HepG2 (cell line): Measurements from ENCODE around the gene RNPEPL1. TPM values are rescaled to one million over a fixed set of nuclear protein-coding genes. Genes with fewer than 3 reads are reported as not detected.
A peak's percentile ranks its signal among the peaks of the same experiment; 100 is the strongest.

ENCODE experiments used
- GATAD1 ChIP-seq: IDR thresholded peaks from 2 replicates; pipeline ENCODE4 v1.6.1; 2016; ENCODE audit warnings: missing genetic modification reagents, missing compliant biosample characterization
- KIAA2018 ChIP-seq: sonication (generic); formaldehyde crosslinking; IDR thresholded peaks from 2 replicates; pipeline ENCODE4 v1.5.0; 2020; ENCODE audit warnings: mild to moderate bottlenecking, missing genetic modification reagents, borderline replicate concordance
- MBD4 ChIP-seq: IDR thresholded peaks from 2 replicates; pipeline ENCODE4 v1.6.1; 2012; ENCODE audit warnings: low read length, inconsistent platforms, borderline replicate concordance
- MTA3 ChIP-seq: sonication (generic); formaldehyde crosslinking; IDR thresholded peaks from 2 replicates; pipeline ENCODE4 v1.4.0; 2020; ENCODE audit warnings: missing genetic modification reagents
- MXD1 ChIP-seq: sonication (generic); formaldehyde crosslinking; IDR thresholded peaks from 2 replicates; pipeline ENCODE4 v1.4.0; 2020; ENCODE audit warnings: mild to moderate bottlenecking, missing genetic modification reagents
- MZF1 ChIP-seq: sonication (generic); formaldehyde crosslinking; IDR thresholded peaks from 2 replicates; pipeline ENCODE4 v1.8.1; 2023; ENCODE audit warnings: mild to moderate bottlenecking, missing genetic modification reagents, borderline replicate concordance
- PLRG1 ChIP-seq: fragments of 450-650 bp; conservative IDR thresholded peaks from 2 replicates; pipeline ENCODE4 v1.6.1; 2016
- POLR2A ChIP-seq, 2 experiments: IDR thresholded peaks; 2 replicates each; pipeline ENCODE4 v1.6.1; 2011; ENCODE audit warnings: low read depth in 2 of 2, low read length in 2 of 2, mild to moderate bottlenecking in 1 of 2, moderate library complexity in 1 of 2; ENCODE audit not compliant: insufficient read depth in 1 of 2
- SIN3A ChIP-seq: IDR thresholded peaks from 2 replicates; pipeline ENCODE4 v1.6.1; 2011; ENCODE audit warnings: low read depth, mild to moderate bottlenecking, control low read depth, low read length, borderline replicate concordance
- SMARCC2 ChIP-seq: fragments of 450-650 bp; IDR thresholded peaks from 2 replicates; pipeline ENCODE4 v1.6.1; 2017; ENCODE audit warnings: antibody characterized with exemption, mild to moderate bottlenecking
- SP140L ChIP-seq: sonication (generic); formaldehyde crosslinking; IDR thresholded peaks from 2 replicates; pipeline ENCODE4 v1.4.0; 2020; ENCODE audit warnings: missing genetic modification reagents, borderline replicate concordance
- ZMYM2 ChIP-seq: sonication (generic); formaldehyde crosslinking; IDR thresholded peaks from 2 replicates; pipeline ENCODE4 v1.8.0; 2022; ENCODE audit warnings: mild to moderate bottlenecking, missing genetic modification reagents
- ZNF432 ChIP-seq: sonication (generic); formaldehyde crosslinking; IDR thresholded peaks from 2 replicates; pipeline ENCODE4 v1.5.0; 2020; ENCODE audit warnings: missing genetic modification reagents, mild to moderate bottlenecking, borderline replicate concordance
- ZNF510 ChIP-seq: sonication (generic); formaldehyde crosslinking; IDR thresholded peaks from 2 replicates; pipeline ENCODE4 v1.4.0; 2020; ENCODE audit warnings: low read depth, mild to moderate bottlenecking, missing genetic modification reagents
- ZNF678 ChIP-seq: sonication (generic); formaldehyde crosslinking; IDR thresholded peaks from 2 replicates; pipeline ENCODE4 v1.4.0; 2020; ENCODE audit warnings: mild to moderate bottlenecking, missing genetic modification reagents
- polyA plus RNA-seq, 8 experiments: library from polyadenylated mRNA; depleted of rRNA in 3 of 8; stranded (reverse) in 7 of 8; unstranded in 1 of 8; fragments of >200 nt; fragmentation: Illumina TruSeq in 4 of 8; extraction: Trizol in 4 of 8; gene quantifications; 2 replicates each; pipeline versions ENCODE4 v1.2.1 to v1.2.3, GENCODE V29; 2011 to 2016; ENCODE audit warnings: low read depth in 4 of 8, missing spikeins in 1 of 8, mixed read lengths in 1 of 8; ENCODE audit not compliant: insufficient read depth in 1 of 8
- total RNA-seq, 5 experiments: library from RNA; depleted of rRNA; stranded (reverse); fragments of >200 nt; fragmentation: Illumina TruSeq; extraction: Trizol; gene quantifications; 2 replicates each; pipeline ENCODE4 v1.2.3, GENCODE V29; 2016; ENCODE audit warnings: low read depth in 1 of 5
- TF ChIP-seq, protein P1 (sequence below): IDR thresholded peaks from 2 replicates; pipeline ENCODE4 v1.6.1; 2016; ENCODE audit warnings: missing biosample characterization, missing genetic modification reagents, low read depth
- TF ChIP-seq, protein P2 (sequence below): sonication (generic); formaldehyde crosslinking; IDR thresholded peaks from 2 replicates; pipeline ENCODE4 v1.4.0; 2020; ENCODE audit warnings: missing genetic modification reagents

The RNPEPL1 gene
- total and polyA plus RNA-seq, 2 of the 13 experiments (the other 11 are each of a cell fraction or from before 2014, with no cell fraction given): 13.0 to 18.0 TPM

DNA sequence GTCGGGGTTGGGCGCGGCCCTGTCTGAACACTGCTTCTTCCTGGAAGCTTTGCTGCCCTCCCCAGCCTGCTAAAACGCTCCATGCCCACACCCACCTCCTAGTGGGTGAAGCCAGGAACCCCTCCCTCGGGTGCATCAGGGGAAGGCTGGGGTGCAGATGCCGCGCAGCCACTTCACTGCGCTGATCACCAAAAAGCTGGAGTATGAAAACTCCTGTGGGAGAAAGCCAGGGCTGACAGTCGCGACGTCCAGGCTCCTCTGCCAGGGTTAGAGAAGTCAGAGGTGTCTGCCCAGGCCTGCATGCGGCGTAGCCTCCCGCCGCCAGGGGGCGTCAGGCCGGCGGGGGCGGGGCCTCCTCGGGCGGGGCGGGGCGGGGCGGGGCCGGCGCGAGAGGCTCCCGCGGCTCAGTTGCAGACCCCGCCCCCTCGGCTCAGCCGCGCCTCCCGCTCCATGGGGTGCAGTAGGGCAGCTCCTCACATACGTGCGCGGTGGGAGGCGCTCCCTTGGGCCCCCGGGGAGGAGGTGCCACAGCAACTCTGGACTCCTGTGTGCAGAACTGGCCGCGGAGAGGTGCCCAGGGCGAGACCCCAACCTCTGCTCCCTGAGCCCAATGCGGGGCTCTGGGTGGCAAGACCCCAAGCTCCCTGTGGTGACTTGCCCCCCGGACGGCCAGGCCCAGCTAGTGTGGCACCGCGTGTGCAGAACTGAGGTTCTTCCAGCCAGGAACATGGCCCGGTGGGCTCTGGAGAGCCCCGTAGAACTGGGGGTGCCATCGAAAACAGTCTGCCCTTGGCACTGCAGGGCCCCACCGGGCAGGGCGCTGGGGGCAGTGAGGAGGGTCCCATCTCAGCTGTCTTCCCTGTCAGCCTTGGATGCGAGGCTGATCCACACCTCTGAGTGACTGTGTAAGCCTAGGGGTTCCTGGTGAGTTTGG is 1.8 kb upstream of the RNPEPL1 start (continued):
- TF ChIP-seq KIAA2018 (no peak), ZNF510 (CRISPR knock-in tag) (no peak), ZNF432 (CRISPR knock-in tag) (no peak), MBD4 (no peak), ZNF678 (CRISPR knock-in tag) (0 out of 2 replicates have a peak, but pooled peaks have one; percentile 49), GATAD1 (no peak), MXD1 (CRISPR knock-in tag) (no peak; the same call in 1 of the 2 replicates), SP140L (CRISPR knock-in tag) (no peak), SIN3A (peak; percentile 94), MTA3 (CRISPR knock-in tag) (no peak), ZMYM2 (CRISPR knock-in tag) (peak; percentile 47; the same call in 1 of the 2 replicates), POLR2A (IDR thresholded peaks at IDR 0.05; ENCODE audit: insufficient read depth in 1 of 2, low read depth in 2 of 2, low read length in 2 of 2) (peak in 1 of 2 experiments; percentile 56; a peak in 2 of 4 replicates), SMARCC2 (no peak), MZF1 (peak; percentile 40; the same call in 1 of the 2 replicates), PLRG1 (no peak)
- TF ChIP-seq, protein P1, sequence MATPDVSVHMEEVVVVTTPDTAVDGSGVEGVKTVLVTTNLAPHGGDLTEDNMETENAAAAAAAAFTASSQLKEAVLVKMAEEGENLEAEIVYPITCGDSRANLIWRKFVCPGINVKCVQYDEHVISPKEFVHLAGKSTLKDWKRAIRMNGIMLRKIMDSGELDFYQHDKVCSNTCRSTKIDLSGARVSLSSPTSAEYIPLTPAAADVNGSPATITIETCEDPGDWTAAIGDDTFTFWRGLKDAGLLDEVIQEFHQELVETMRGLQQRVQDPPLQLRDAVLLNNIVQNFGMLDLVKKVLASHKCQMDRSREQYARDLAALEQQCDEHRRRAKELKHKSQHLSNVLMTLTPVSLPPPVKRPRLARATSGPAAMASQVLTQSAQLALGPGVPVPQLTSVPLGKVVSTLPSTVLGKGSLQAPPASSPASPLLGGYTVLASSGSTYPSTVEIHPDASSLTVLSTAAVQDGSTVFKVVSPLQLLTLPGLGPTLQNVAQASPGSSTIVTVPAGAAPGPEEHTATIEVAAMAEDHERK: 0 out of 2 replicates have a peak, but pooled peaks have one; percentile 18
- TF ChIP-seq, protein P2, sequence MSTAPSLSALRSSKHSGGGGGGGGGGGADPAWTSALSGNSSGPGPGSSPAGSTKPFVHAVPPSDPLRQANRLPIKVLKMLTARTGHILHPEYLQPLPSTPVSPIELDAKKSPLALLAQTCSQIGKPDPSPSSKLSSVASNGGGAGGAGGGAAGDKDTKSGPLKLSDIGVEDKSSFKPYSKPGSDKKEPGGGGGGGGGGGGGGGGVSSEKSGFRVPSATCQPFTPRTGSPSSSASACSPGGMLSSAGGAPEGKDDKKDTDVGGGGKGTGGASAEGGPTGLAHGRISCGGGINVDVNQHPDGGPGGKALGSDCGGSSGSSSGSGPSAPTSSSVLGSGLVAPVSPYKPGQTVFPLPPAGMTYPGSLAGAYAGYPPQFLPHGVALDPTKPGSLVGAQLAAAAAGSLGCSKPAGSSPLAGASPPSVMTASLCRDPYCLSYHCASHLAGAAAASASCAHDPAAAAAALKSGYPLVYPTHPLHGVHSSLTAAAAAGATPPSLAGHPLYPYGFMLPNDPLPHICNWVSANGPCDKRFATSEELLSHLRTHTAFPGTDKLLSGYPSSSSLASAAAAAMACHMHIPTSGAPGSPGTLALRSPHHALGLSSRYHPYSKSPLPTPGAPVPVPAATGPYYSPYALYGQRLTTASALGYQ (CRISPR knock-in tag): no peak
